Upper lobe of left lung (tissue), 6 donors: ENCODE measurements around the gene VPS13C. TPM values are rescaled to one million over a fixed set of nuclear protein-coding genes. Genes with fewer than 3 reads are reported as not detected.

Experiments
- ATAC-seq, 2 donors: fragments of 200-7000 bp; cut with Tn5 transposase; one replicate each; pipeline ENCODE4 v1.9.1; 2022; ENCODE audit warnings: mild to moderate bottlenecking in 2 of 2, moderate library complexity in 2 of 2; ENCODE audit not compliant: low FRiP score in 2 of 2
- DNase-seq, 2 donors: peaks; one replicate each; pipeline ENCODE4 v3.0.0-alpha.2; 2019 to 2020
- H3K27ac ChIP-seq, 4 donors: fragments of 200-600 bp; sonication (generic); one replicate each; pipeline ENCODE4 v1.5.1; 2016 to 2019
- H3K27me3 ChIP-seq, 4 donors: fragments of 200-600 bp; sonication (generic); one replicate each; pipeline ENCODE4 v1.5.1; 2017 to 2019
- H3K36me3 ChIP-seq, 4 donors: fragments of 200-600 bp; sonication (generic); one replicate each; pipeline ENCODE4 v1.5.1; 2016 to 2019
- H3K4me1 ChIP-seq, 4 donors: fragments of 200-600 bp; sonication (generic); one replicate each; pipeline ENCODE4 v1.5.1; 2018 to 2019
- H3K4me3 ChIP-seq, 4 donors: fragments of 200-600 bp; sonication (generic); one replicate each; pipeline ENCODE4 v1.5.1; 2017 to 2019; ENCODE audit warnings: mild to moderate bottlenecking in 2 of 4, moderate library complexity in 1 of 4
- H3K9me3 ChIP-seq, 4 donors: fragments of 200-600 bp; sonication (generic); one replicate each; pipeline ENCODE4 v1.5.1; 2018 to 2019
- CTCF ChIP-seq, 6 experiments: fragments of 450-650 bp in 4 of 6; fragments of 200-600 bp in 2 of 6; sonication (generic) in 2 of 6; IDR thresholded peaks; one replicate each; pipeline ENCODE4 v1.5.1; 2016 to 2019; ENCODE audit warnings: antibody characterized with exemption in 6 of 6
- EP300 ChIP-seq, 4 donors: sonication (generic); formaldehyde crosslinking; IDR thresholded peaks; one replicate each; pipeline ENCODE4 v1.5.1; 2017; ENCODE audit warnings: antibody characterized with exemption in 4 of 4, control low read depth in 2 of 4
- POLR2A ChIP-seq, 4 donors: fragments of 450-650 bp; IDR thresholded peaks; one replicate each; pipeline ENCODE4 v1.5.1; 2016 to 2017; ENCODE audit warnings: antibody characterized with exemption in 4 of 4, mild to moderate bottlenecking in 2 of 4
- POLR2AphosphoS5 ChIP-seq, 2 donors: sonication (generic); formaldehyde crosslinking; IDR thresholded peaks; one replicate each; pipeline ENCODE4 v1.5.1; 2017; ENCODE audit warnings: antibody characterized with exemption in 2 of 2
- WGBS, 2 donors: methylation state at CpG; one replicate each; pipeline ENCODE4 v1.1.5; 2017 to 2018; 5-methylcytosine and 5-hydroxymethylcytosine counted together
- total RNA-seq, 6 donors: library from RNA; depleted of rRNA in 4 of 6; stranded (reverse); fragments of >200 nt in 4 of 6; gene quantifications; one replicate each; pipeline versions ENCODE4 v1.1.0 to v1.2.1, GENCODE V29; 2016 to 2021
- donor health status: DM: no; HTN: no; CAD: no; lungs with moderate emphysema.
- donor health status: DM: no; HTN: yes; CAD: no; lungs with severe emphysema.

The VPS13C gene
- total RNA-seq, 6 donors from 2014 or later: 73.7 to 180 (median 97.4) TPM

GRCh38 chr15:61834076-61834697 is 226.1 kb downstream of the VPS13C start:
- TF ChIP-seq POLR2AphosphoS5 (IDR thresholded peaks at IDR 0.05) (no peak), POLR2A (IDR thresholded peaks at IDR 0.05) (no peak), EP300 (IDR thresholded peaks at IDR 0.05) (no peak), CTCF (IDR thresholded peaks at IDR 0.05) (peak; percentile 74 to 96 (median 89))
- H3K4me1 ChIP-seq: peaks cover 0 to 10% (median 2%) of the 10 kb centered on the region in 4 donors
- DNase-seq (peak; percentile 73 to 94), ATAC-seq (peak; percentile 86 to 87)
- no peak overlapping the region for H3K27ac ChIP-seq
- no peaks in the 10 kb centered on the region for H3K27me3 ChIP-seq
- H3K9me3 ChIP-seq: no peaks in the 10 kb centered on the region
- H3K36me3 ChIP-seq: no peaks in the 10 kb centered on the region
- 24 to 49% methylated on average over 10 to 16 of the region's 16 CpGs for WGBS, 2 donors
- no peak overlapping the region for H3K4me3 ChIP-seq

- no peaks in the 10 kb centered on the region for H3K36me3 ChIP-seq
- ATAC-seq (no peak), DNase-seq (no peak)
- no peak overlapping the region for H3K4me3 ChIP-seq
- TF ChIP-seq EP300 (IDR thresholded peaks at IDR 0.05) (no peak), CTCF (IDR thresholded peaks at IDR 0.05) (no peak), POLR2AphosphoS5 (IDR thresholded peaks at IDR 0.05) (no peak), POLR2A (IDR thresholded peaks at IDR 0.05) (no peak)
- H3K27ac ChIP-seq: no peak overlapping the region
- WGBS, 2 donors: 90 to 93% methylated on average over 5 to 6 of the region's 6 CpGs
- H3K27me3 ChIP-seq: no peaks in the 10 kb centered on the region
- peaks cover 0 to 10% (median 2%) of the 10 kb centered on the region in 4 donors for H3K4me1 ChIP-seq
- no peaks in the 10 kb centered on the region for H3K9me3 ChIP-seq
Observed at GRCh38 chr15:61832223-61832622, 228.0 kb downstream of the VPS13C start.

- WGBS, 2 donors: 63 to 75% methylated on average over 8 to 10 of the region's 10 CpGs
- Histone ChIP-seq H3K36me3 (no peaks in the 10 kb centered on the region), H3K4me3 (no peak overlapping the region), H3K4me1 (peaks cover 0 to 10% (median 2%) of the 10 kb centered on the region in 4 donors), H3K27ac (no peak overlapping the region), H3K9me3 (no peaks in the 10 kb centered on the region), H3K27me3 (no peaks in the 10 kb centered on the region)
- ATAC-seq (no peak), DNase-seq (peak in 1 of 2 donors; percentile 25)
- no peak for TF ChIP-seq POLR2AphosphoS5 (IDR thresholded peaks at IDR 0.05)
- TF ChIP-seq EP300 (IDR thresholded peaks at IDR 0.05): no peak
- TF ChIP-seq POLR2A (IDR thresholded peaks at IDR 0.05): no peak
- no peak for TF ChIP-seq CTCF (IDR thresholded peaks at IDR 0.05)
Observed at GRCh38 chr15:61831505-61831921, 228.7 kb downstream of the VPS13C start.

DNA sequence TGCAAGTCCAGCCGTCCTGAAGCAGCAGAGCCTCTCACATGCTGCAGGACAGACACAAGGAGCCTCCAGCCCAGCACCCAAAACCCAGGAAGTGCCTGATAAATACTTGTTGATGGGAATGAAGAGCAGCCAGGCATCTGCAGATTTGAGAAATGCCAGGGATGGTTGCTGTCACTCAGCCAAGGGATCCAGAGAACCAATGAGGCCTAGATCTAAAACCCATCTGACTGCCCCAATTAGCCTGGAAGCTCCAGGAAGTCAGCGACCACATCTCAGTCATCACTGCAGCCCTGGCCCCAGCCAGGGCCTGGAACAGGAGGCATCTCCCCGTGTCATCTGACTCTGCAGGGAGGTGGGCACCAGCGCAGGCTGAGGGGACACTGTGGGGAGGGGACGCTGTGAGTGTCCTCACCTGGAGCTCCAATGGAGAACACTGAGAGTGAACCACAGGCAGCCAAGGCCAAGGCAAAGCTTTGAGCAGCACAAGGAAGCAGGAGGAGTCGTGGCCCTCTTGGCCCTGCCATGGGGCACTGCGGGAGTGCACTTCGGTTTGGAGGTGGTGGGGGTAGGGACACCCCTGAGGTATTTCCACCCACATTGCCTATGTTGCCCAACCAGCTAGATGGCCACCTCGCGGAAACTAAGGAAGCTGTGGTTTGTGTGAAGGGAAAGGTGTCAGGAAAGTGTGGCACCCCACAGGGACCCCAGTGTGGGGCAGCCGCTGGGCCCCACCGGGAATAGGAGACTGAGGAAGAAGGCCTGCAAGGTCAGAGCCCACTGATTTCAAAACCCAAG is 229.5 kb downstream of the VPS13C start:
- Histone ChIP-seq H3K4me3 (no peak overlapping the region), H3K9me3 (no peaks in the 10 kb centered on the region), H3K36me3 (no peaks in the 10 kb centered on the region), H3K4me1 (peaks cover 0 to 9% (median 2%) of the 10 kb centered on the region in 4 donors), H3K27me3 (no peaks in the 10 kb centered on the region), H3K27ac (no peak overlapping the region)
- DNase-seq (peak in 1 of 2 donors; percentile 33), ATAC-seq (no peak)
- 65 to 71% methylated on average over 12 of the region's 12 CpGs for WGBS, 2 donors
- no peak for TF ChIP-seq EP300 (IDR thresholded peaks at IDR 0.05)
- no peak for TF ChIP-seq POLR2A (IDR thresholded peaks at IDR 0.05)
- TF ChIP-seq CTCF (IDR thresholded peaks at IDR 0.05): no peak
- TF ChIP-seq POLR2AphosphoS5 (IDR thresholded peaks at IDR 0.05): no peak
